Lung (tissue), 12 donors: Measurements from ENCODE around the gene PPP1R9B. TPM values are rescaled to one million over a fixed set of nuclear protein-coding genes. Genes with fewer than 3 reads are reported as not detected.

Experiments
- ATAC-seq: fragments of 200-7000 bp; cut with Tn5 transposase; one replicate; pipeline ENCODE4 v1.9.1; 2020; ENCODE audit warnings: moderate number of reproducible peaks; ENCODE audit not compliant: insufficient read depth, low FRiP score
- DNase-seq, 3 donors: peaks; one replicate each; pipeline ENCODE4 v3.0.0-alpha.2; 2013 to 2017
- H3K27ac ChIP-seq, 2 donors: one replicate each; pipeline ENCODE4 v1.5.1; 2013; ENCODE audit warnings: mild to moderate bottlenecking in 2 of 2, moderate library complexity in 2 of 2, control low read depth in 1 of 2, inconsistent platforms in 1 of 2, low read depth in 1 of 2, low read length in 1 of 2
- H3K27me3 ChIP-seq, 3 donors: one replicate each; pipeline ENCODE4 v1.5.1; 2013; ENCODE audit warnings: low read length in 2 of 3; ENCODE audit not compliant: control insufficient read depth in 3 of 3, insufficient read depth in 3 of 3
- H3K36me3 ChIP-seq, 4 donors: one replicate each; pipeline ENCODE4 v1.5.1; 2013; ENCODE audit warnings: low read length in 4 of 4, mild to moderate bottlenecking in 1 of 4, moderate library complexity in 1 of 4; ENCODE audit not compliant: control insufficient read depth in 4 of 4, insufficient read depth in 4 of 4
- H3K4me1 ChIP-seq, 5 donors: one replicate each; pipeline ENCODE4 v1.5.1; 2013; ENCODE audit warnings: low read length in 5 of 5, mild to moderate bottlenecking in 2 of 5, moderate library complexity in 1 of 5; ENCODE audit not compliant: control insufficient read depth in 5 of 5, insufficient read depth in 5 of 5
- H3K4me3 ChIP-seq: one replicate; pipeline ENCODE4 v1.5.1; 2013; ENCODE audit warnings: mild to moderate bottlenecking, control low read depth, moderate library complexity
- H3K9ac ChIP-seq, 2 donors: one replicate each; pipeline ENCODE4 v1.5.1; 2013; ENCODE audit warnings: low read length in 2 of 2, control low read depth in 1 of 2; ENCODE audit not compliant: insufficient read depth in 1 of 2
- H3K9me3 ChIP-seq, 4 donors: one replicate each; pipeline ENCODE4 v1.5.1; 2013; ENCODE audit warnings: low read length in 3 of 4, mild to moderate bottlenecking in 1 of 4, moderate library complexity in 1 of 4; ENCODE audit not compliant: control insufficient read depth in 4 of 4, insufficient read depth in 3 of 4
- CTCF ChIP-seq: IDR thresholded peaks from 2 replicates; pipeline ENCODE4 v1.5.1; 2012; ENCODE audit warnings: mild to moderate bottlenecking; ENCODE audit errors: control extremely low read depth, extremely low read depth
- WGBS, 2 donors: extraction: QIAGEN DNeasy Blood & Tissue Kit; methylation state at CpG; one replicate each; pipeline ENCODE4 v1.1.7; 2013; 5-methylcytosine and 5-hydroxymethylcytosine counted together
- polyA plus RNA-seq, 2 donors: library from polyadenylated mRNA; stranded (reverse); fragments of 200-250 nt; gene quantifications; one replicate each; pipeline ENCODE4 v1.2.1, GENCODE V29; 2013
- total RNA-seq, 2 donors: library from RNA; depleted of rRNA in 1 of 2; stranded (reverse); fragments of >200 nt in 1 of 2; gene quantifications; one replicate each; pipeline ENCODE4 v1.2.1, GENCODE V29; 2014 to 2021
- donor health status: control.
- donor health status: control.
- donor health status: Bipolar disorder and iron deficiency.
- donor health status: healthy.
- donor health status: DM: yes; HTN: yes; CAD: no.

PPP1R9B gene
- total and polyA plus RNA-seq, 4 donors = 31.7 to 77.4 (median 49.8) TPM

DNA sequence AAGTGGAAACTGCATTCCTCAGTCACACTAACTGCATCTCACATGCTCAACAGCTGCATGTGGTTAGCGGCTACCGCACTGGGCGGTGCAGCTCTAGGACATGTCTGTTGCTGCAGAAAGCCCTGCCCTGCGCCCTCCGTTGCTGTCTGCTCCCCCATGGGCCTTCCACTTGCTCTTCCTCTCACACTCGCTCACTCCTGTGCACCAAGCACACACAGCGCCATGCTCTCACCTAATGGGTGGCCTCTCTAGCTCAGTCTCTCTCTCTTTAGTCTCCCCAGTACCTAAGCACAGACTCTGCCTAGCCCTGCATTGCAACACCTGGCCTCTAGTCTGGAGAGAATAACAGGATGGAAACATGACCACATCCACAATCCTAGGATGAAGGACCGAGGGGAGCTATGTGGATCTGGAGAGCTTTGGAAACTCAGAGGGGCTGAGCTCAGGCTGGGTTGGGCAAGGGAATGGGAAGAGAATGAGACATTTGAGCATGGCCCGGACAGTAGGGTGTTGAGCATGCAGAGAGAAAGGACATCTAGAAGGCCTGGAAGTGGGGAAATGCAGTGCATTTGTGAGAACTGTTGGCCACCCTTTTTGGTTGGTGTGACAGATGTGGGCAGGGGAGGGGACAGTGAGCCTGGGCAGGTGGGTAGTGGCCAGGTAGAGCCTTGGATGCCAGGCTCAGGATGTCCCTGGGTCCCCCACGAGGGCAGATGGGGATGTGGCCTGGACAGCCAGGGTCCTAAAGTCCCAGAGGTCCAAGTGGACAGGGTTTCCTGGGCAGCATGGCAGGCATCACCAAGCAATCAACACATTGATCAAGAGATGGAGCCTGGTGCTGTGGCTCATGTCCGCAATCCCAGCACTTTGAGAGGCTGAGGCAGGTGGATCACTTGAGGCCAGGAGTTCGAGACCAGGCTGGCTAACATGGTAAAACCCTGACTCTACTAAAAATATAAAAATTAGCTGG, 31.4 kb upstream of the PPP1R9B start:
- DNase-seq (no peak), ATAC-seq (no peak)
- WGBS, 2 donors = 84 to 88% methylated on average over 12 of the region's 12 CpGs
- Histone ChIP-seq H3K9me3 (no peaks in the 10 kb centered on the region), H3K4me3 (no peak overlapping the region), H3K9ac (no peak overlapping the region), H3K27me3 (no peaks in the 10 kb centered on the region), H3K4me1 (peaks cover 0 to 24% (median 11%) of the 10 kb centered on the region in 5 donors), H3K36me3 (peaks cover 0 to 12% (median 6%) of the 10 kb centered on the region in 4 donors), H3K27ac (no peak overlapping the region)
- TF ChIP-seq CTCF = no peak

GRCh38 chr17:50181144-50181543, 30.7 kb upstream of the PPP1R9B start:
- Histone ChIP-seq H3K4me3 (no peak overlapping the region), H3K36me3 (peaks cover 0 to 5% (median under 1%) of the 10 kb centered on the region in 4 donors), H3K9ac (no peak overlapping the region), H3K9me3 (no peaks in the 10 kb centered on the region), H3K27ac (no peak overlapping the region), H3K4me1 (peaks cover 0 to 24% (median 11%) of the 10 kb centered on the region in 5 donors), H3K27me3 (no peaks in the 10 kb centered on the region)
- no peak for TF ChIP-seq CTCF
- DNase-seq (peak in 2 of 3 donors; percentile 52 to 56), ATAC-seq (no peak)
- 90 to 92% methylated on average over 12 to 13 of the region's 13 CpGs for WGBS, 2 donors

DNA sequence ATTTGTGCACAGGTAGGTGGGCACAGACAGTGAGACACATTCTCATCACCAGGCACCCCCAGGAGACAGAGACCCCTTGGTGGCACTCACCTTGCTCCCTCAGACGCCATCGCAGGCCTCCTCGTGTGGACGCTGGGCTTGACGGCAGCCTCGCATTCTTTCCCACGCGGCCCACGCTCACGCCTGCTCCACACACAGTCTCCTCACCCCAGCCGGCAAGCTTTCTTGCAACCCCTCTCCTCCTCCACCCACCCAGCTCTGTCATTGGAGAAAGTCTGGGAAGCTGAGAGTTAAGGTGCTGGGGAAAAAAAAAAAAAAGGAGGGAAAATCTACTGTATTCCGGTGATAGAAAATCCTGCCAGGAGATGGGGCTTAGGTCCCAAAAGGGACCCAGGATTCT, 30.1 kb upstream of the PPP1R9B start:
- no peak for DNase-seq

More for the DNA sequence above, 30.1 kb upstream of the PPP1R9B start:
- Histone ChIP-seq H3K9ac (no peak overlapping the region), H3K9me3 (no peaks in the 10 kb centered on the region), H3K27me3 (no peaks in the 10 kb centered on the region), H3K36me3 (no peaks in the 10 kb centered on the region), H3K4me3 (no peak overlapping the region), H3K4me1 (peaks cover 0 to 24% (median 11%) of the 10 kb centered on the region in 5 donors), H3K27ac (no peak overlapping the region)
- TF ChIP-seq CTCF = no peak
- WGBS, 2 donors = 90 to 92% methylated on average over 12 of the region's 12 CpGs
- no peak for ATAC-seq
